GM18519 (cell line): ENCODE data around the gene KCNH6.

Source experiments
- ATAC-seq: cut with Tn5 transposase; IDR thresholded peaks from one replicate; pipeline ENCODE4 v1.9.1; 2021; ENCODE audit warnings: mild to moderate bottlenecking, moderate library complexity; ENCODE audit not compliant: unreplicated experiment, low FRiP score

The KCNH6 gene, protein sequence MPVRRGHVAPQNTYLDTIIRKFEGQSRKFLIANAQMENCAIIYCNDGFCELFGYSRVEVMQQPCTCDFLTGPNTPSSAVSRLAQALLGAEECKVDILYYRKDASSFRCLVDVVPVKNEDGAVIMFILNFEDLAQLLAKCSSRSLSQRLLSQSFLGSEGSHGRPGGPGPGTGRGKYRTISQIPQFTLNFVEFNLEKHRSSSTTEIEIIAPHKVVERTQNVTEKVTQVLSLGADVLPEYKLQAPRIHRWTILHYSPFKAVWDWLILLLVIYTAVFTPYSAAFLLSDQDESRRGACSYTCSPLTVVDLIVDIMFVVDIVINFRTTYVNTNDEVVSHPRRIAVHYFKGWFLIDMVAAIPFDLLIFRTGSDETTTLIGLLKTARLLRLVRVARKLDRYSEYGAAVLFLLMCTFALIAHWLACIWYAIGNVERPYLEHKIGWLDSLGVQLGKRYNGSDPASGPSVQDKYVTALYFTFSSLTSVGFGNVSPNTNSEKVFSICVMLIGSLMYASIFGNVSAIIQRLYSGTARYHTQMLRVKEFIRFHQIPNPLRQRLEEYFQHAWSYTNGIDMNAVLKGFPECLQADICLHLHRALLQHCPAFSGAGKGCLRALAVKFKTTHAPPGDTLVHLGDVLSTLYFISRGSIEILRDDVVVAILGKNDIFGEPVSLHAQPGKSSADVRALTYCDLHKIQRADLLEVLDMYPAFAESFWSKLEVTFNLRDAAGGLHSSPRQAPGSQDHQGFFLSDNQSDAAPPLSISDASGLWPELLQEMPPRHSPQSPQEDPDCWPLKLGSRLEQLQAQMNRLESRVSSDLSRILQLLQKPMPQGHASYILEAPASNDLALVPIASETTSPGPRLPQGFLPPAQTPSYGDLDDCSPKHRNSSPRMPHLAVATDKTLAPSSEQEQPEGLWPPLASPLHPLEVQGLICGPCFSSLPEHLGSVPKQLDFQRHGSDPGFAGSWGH

DNA sequence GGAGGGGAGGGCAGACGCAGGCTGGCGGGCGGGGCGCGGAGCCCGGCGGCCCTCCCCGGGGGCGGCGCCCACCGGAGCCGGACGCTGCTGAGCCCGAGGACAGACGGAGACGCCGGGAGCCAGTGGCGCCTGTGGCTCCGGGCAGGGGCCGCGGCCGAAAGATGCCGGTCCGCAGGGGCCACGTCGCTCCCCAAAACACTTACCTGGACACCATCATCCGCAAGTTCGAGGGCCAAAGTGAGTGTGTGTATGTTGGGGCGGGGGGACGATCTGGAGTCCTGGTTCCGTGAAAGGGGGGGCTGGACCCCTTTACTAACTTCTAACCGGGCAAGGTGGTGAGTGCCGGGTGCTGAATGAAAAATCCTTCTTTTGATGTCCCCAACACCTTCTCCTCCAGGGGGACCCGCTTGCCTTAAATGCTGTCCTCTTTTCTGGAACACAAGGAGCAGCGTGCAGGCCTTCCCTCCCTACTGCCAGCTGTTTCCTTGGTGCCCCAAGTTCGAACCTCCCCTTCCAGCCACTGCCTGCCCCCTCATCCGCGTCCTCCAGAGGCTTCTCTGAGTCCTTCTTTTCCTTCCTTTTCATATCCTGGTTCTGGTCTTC, at the start of gene KCNH6:
Gene KCNH6 (plus strand): TSS at position 106 of the 603 bp plus-strand sequence. CDS start 56 bp downstream, at position 162.
- ATAC-seq = no peak

DNA sequence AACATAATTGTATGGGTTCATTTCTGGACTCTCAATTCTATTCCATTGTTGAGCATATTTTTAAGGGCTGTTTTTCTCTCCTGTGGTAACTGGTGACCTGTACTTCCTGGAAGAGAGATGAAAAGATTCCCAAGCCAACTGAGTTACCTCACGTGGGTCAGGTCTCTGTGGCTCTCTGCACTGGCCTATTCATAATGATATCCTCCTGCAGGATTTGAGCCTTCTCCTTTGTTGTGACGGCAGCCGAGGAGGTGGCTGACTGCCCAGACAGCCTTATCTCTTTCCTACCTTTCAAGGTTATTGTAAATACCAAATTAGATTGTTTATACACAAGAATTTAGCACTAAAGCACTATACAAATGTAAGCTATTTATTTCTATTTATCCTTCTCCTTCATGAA, 49.0 kb upstream of the KCNH6 start:
- ATAC-seq = no peak

- no peak for ATAC-seq
Observed at GRCh38 chr17:63474586-63475460, 48.3 kb upstream of the KCNH6 start.

GRCh38 chr17:63475491-63476412, 47.4 kb upstream of the KCNH6 start:
- no peak for ATAC-seq

- no peak for ATAC-seq
Observed at GRCh38 chr17:63476459-63476853, 46.7 kb upstream of the KCNH6 start.

DNA sequence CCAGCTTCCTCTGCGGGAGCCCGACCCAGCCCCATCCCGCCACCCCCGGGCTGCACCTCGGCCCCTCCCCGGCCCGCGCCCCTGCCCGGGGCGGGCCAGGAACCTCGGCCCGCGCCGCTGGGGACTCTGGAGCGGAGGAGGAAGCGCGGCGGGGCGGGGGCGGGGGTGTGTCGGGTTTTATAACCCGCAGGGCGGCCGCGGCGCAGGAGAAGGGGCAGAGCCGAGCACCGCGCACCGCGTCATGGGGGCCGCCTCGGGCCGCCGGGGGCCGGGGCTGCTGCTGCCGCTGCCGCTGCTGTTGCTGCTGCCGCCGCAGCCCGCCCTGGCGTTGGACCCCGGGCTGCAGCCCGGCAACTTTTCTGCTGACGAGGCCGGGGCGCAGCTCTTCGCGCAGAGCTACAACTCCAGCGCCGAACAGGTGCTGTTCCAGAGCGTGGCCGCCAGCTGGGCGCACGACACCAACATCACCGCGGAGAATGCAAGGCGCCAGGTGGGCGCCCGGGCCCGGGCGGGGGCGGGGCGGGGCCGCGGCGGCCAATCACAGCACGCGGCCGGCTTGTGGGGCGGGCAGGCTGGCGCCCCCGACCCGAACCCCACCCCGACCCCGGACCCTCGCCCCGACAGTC, 46.2 kb upstream of the KCNH6 start, which contains the start of gene ACE:
Gene ACE (plus strand): TSS at position 208 of the 626 bp plus-strand sequence. CDS start 34 bp downstream, at position 242.
- ATAC-seq = no peak

- ATAC-seq = no peak
Observed at GRCh38 chr17:63477480-63478440, 45.4 kb upstream of the KCNH6 start.

- ATAC-seq = peak; percentile 63
Observed at GRCh38 chr17:63478814-63479494, 44.2 kb upstream of the KCNH6 start.

GRCh38 chr17:63479495-63480184, 43.5 kb upstream of the KCNH6 start:
- no peak for ATAC-seq

GRCh38 chr17:63480192-63480784, 42.9 kb upstream of the KCNH6 start:
- ATAC-seq = no peak

- ATAC-seq = no peak
Observed at GRCh38 chr17:63480826-63481487, 42.2 kb upstream of the KCNH6 start.

DNA sequence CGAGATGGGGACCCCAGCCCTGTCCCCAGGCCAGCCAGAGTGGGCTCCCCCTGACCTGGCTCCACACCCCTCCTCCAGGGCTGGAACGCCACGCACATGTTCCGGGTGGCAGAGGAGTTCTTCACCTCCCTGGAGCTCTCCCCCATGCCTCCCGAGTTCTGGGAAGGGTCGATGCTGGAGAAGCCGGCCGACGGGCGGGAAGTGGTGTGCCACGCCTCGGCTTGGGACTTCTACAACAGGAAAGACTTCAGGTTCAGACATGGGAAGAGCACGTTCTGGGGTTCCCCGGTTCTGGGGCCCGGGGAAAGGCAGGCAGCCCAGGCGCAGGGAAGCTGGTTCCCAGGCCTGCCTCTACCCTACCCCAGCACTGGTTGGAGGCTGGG, 41.7 kb upstream of the KCNH6 start:
- no peak for ATAC-seq

GRCh38 chr17:63482509-63482908, 40.6 kb upstream of the KCNH6 start:
- ATAC-seq = no peak

DNA sequence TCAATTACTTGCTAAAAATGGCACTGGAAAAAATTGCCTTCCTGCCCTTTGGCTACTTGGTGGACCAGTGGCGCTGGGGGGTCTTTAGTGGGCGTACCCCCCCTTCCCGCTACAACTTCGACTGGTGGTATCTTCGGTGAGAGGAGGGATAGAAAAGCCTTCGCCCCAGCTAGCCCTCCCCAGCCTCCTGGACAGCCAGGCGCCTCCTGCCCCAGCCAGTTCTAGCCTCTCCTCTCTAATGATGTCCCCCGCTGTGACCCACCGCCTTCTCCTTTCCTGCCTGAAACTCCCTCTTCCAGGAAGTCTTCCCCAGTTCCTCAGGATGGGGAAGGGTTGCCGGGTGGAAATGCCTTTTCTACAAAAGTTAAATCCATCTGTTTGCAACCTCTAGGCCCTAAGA, 40.1 kb upstream of the KCNH6 start:
- ATAC-seq = no peak
